Measurements from ENCODE around the gene TRPM1.

DNA sequence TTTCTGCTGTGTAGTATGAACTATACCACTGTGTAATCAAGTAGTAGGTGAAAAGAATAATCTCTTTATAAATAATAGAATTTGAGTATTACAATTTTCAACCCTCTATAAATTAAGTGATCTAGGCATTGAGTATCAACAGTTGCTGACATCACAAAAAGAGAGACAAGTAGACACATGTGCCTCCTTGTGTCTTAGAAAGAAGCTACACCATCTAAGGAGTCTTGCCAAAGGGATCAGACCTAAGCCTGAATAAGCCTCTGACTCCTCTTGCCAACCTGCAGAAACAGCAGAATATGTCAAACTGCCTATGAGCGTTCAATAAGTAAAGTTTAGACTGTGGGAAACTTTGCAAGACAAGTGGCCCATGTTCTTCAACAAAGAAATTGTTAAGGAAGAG lies 104.3 kb downstream of the TRPM1 start:
- no peak for TF ChIP-seq ZNF416 (CRISPR knock-in tag; IDR thresholded peaks at IDR 0.05)
- no peak for TF ChIP-seq CTCF (IDR thresholded peaks at IDR 0.05)
- TF ChIP-seq USF1 (CRISPR knock-in tag; IDR thresholded peaks at IDR 0.05) = no peak
- TF ChIP-seq NFYB (CRISPR knock-in tag; conservative IDR thresholded peaks at IDR 0.05; ENCODE audit: low read depth) = no peak
- no peak for TF ChIP-seq TEAD4 (CRISPR knock-in tag; IDR thresholded peaks at IDR 0.05)
- TF ChIP-seq, protein P1, sequence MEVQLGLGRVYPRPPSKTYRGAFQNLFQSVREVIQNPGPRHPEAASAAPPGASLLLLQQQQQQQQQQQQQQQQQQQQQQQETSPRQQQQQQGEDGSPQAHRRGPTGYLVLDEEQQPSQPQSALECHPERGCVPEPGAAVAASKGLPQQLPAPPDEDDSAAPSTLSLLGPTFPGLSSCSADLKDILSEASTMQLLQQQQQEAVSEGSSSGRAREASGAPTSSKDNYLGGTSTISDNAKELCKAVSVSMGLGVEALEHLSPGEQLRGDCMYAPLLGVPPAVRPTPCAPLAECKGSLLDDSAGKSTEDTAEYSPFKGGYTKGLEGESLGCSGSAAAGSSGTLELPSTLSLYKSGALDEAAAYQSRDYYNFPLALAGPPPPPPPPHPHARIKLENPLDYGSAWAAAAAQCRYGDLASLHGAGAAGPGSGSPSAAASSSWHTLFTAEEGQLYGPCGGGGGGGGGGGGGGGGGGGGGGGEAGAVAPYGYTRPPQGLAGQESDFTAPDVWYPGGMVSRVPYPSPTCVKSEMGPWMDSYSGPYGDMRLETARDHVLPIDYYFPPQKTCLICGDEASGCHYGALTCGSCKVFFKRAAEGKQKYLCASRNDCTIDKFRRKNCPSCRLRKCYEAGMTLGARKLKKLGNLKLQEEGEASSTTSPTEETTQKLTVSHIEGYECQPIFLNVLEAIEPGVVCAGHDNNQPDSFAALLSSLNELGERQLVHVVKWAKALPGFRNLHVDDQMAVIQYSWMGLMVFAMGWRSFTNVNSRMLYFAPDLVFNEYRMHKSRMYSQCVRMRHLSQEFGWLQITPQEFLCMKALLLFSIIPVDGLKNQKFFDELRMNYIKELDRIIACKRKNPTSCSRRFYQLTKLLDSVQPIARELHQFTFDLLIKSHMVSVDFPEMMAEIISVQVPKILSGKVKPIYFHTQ (CRISPR knock-in tag; IDR thresholded peaks at IDR 0.05) = no peak
- TF ChIP-seq FOXK1 (CRISPR knock-in tag; IDR thresholded peaks at IDR 0.05) = no peak
- TF ChIP-seq GABPB1 (CRISPR knock-in tag; IDR thresholded peaks at IDR 0.05) = no peak
- TF ChIP-seq, protein P2, sequence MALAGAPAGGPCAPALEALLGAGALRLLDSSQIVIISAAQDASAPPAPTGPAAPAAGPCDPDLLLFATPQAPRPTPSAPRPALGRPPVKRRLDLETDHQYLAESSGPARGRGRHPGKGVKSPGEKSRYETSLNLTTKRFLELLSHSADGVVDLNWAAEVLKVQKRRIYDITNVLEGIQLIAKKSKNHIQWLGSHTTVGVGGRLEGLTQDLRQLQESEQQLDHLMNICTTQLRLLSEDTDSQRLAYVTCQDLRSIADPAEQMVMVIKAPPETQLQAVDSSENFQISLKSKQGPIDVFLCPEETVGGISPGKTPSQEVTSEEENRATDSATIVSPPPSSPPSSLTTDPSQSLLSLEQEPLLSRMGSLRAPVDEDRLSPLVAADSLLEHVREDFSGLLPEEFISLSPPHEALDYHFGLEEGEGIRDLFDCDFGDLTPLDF (CRISPR knock-in tag; IDR thresholded peaks at IDR 0.05) = no peak
- TF ChIP-seq NR3C1 (CRISPR knock-in tag; conservative IDR thresholded peaks at IDR 0.05; ENCODE audit: low read depth) = no peak
- no peak for TF ChIP-seq STAT6 (CRISPR knock-in tag; conservative IDR thresholded peaks at IDR 0.05; ENCODE audit: low read depth)

All from WTC11 (cell line).